Measurements from ENCODE around the gene ZNF205.
A peak's percentile ranks its signal among the peaks of the same experiment; 100 is the strongest.

Gene ZNF205

GRCh38 chr16:3150346-3151218 is 38.2 kb downstream of the ZNF205 start (continued):
- TF ChIP-seq, protein P1, sequence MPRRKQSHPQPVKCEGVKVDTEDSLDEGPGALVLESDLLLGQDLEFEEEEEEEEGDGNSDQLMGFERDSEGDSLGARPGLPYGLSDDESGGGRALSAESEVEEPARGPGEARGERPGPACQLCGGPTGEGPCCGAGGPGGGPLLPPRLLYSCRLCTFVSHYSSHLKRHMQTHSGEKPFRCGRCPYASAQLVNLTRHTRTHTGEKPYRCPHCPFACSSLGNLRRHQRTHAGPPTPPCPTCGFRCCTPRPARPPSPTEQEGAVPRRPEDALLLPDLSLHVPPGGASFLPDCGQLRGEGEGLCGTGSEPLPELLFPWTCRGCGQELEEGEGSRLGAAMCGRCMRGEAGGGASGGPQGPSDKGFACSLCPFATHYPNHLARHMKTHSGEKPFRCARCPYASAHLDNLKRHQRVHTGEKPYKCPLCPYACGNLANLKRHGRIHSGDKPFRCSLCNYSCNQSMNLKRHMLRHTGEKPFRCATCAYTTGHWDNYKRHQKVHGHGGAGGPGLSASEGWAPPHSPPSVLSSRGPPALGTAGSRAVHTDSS (tag by site-specific recombination; IDR thresholded peaks at IDR 0.05) = 0 out of 2 replicates have a peak, but pooled peaks have one; percentile 9
- no peak for TF ChIP-seq ZNF837 (tag by site-specific recombination; IDR thresholded peaks at IDR 0.05)
- peak; percentile 96 for TF ChIP-seq ZNF335 (tag by site-specific recombination; conservative IDR thresholded peaks at IDR 0.05)
- no peak for TF ChIP-seq ZNF48 (tag by site-specific recombination; IDR thresholded peaks at IDR 0.05)
- peak; percentile 60 for TF ChIP-seq ZIC2 (tag by site-specific recombination; IDR thresholded peaks at IDR 0.05)
- TF ChIP-seq ZNF449 (tag by site-specific recombination; IDR thresholded peaks at IDR 0.05) = peak; percentile 8; the same call in 1 of the 2 replicates
- no peak for TF ChIP-seq ZNF18 (tag by site-specific recombination; IDR thresholded peaks at IDR 0.05)
- peak; percentile 70 for TF ChIP-seq SP3 (tag by site-specific recombination; IDR thresholded peaks at IDR 0.05)
- peak; percentile 40; the same call in 1 of the 2 replicates for TF ChIP-seq ZXDB (tag by site-specific recombination; IDR thresholded peaks at IDR 0.05)
- TF ChIP-seq REPIN1 (tag by site-specific recombination; IDR thresholded peaks at IDR 0.05; ENCODE audit: low read depth) = no peak
- peak; percentile 76 for TF ChIP-seq ZNF501 (tag by site-specific recombination; IDR thresholded peaks at IDR 0.05)
- TF ChIP-seq, protein P2, sequence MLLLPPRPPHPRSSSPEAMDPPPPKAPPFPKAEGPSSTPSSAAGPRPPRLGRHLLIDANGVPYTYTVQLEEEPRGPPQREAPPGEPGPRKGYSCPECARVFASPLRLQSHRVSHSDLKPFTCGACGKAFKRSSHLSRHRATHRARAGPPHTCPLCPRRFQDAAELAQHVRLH (tag by site-specific recombination; IDR thresholded peaks at IDR 0.05) = peak; percentile 85
- peak; percentile 70; the same call in 1 of the 2 replicates for TF ChIP-seq TRIM28 (IDR thresholded peaks at IDR 0.05; ENCODE audit: borderline replicate concordance, low read length)
- TF ChIP-seq OVOL3 (tag by site-specific recombination; IDR thresholded peaks at IDR 0.05) = no peak
- TF ChIP-seq KLF1 (tag by site-specific recombination; IDR thresholded peaks at IDR 0.05) = peak; percentile 17; the same call in 1 of the 2 replicates
- no peak for TF ChIP-seq ZNF544 (tag by site-specific recombination; IDR thresholded peaks at IDR 0.05)
- peak; percentile 92 for TF ChIP-seq ZNF639 (tag by site-specific recombination; IDR thresholded peaks at IDR 0.05)
- TF ChIP-seq ZBTB26 (tag by site-specific recombination; optimal IDR thresholded peaks at IDR 0.05) = peak; percentile 34
- no peak; the same call in 1 of the 2 replicates for TF ChIP-seq ZNF146 (tag by site-specific recombination; IDR thresholded peaks at IDR 0.05)
- peak; percentile 89 for TF ChIP-seq ZNF600 (tag by site-specific recombination; IDR thresholded peaks at IDR 0.05)
- TF ChIP-seq ZNF670 (tag by site-specific recombination; IDR thresholded peaks at IDR 0.05; ENCODE audit: low read depth) = no peak
- TF ChIP-seq, protein P3, sequence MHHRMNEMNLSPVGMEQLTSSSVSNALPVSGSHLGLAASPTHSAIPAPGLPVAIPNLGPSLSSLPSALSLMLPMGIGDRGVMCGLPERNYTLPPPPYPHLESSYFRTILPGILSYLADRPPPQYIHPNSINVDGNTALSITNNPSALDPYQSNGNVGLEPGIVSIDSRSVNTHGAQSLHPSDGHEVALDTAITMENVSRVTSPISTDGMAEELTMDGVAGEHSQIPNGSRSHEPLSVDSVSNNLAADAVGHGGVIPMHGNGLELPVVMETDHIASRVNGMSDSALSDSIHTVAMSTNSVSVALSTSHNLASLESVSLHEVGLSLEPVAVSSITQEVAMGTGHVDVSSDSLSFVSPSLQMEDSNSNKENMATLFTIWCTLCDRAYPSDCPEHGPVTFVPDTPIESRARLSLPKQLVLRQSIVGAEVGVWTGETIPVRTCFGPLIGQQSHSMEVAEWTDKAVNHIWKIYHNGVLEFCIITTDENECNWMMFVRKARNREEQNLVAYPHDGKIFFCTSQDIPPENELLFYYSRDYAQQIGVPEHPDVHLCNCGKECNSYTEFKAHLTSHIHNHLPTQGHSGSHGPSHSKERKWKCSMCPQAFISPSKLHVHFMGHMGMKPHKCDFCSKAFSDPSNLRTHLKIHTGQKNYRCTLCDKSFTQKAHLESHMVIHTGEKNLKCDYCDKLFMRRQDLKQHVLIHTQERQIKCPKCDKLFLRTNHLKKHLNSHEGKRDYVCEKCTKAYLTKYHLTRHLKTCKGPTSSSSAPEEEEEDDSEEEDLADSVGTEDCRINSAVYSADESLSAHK (tag by site-specific recombination; IDR thresholded peaks at IDR 0.05) = no peak
- peak; percentile 93 for TF ChIP-seq ZBTB17 (tag by site-specific recombination; IDR thresholded peaks at IDR 0.05)
- 0 out of 2 replicates have a peak, but pooled peaks have one; percentile 5 for TF ChIP-seq ZNF596 (tag by site-specific recombination; IDR thresholded peaks at IDR 0.05)
- peak; percentile 85 for TF ChIP-seq ZNF629 (tag by site-specific recombination; IDR thresholded peaks at IDR 0.05)
- TF ChIP-seq ATF2 (tag by site-specific recombination; IDR thresholded peaks at IDR 0.05; ENCODE audit: low read depth) = no peak
- no peak; the same call in none of the 2 replicates for TF ChIP-seq SCRT2 (tag by site-specific recombination; IDR thresholded peaks at IDR 0.05)
- peak; percentile 98 for TF ChIP-seq ZEB2 (tag by site-specific recombination; IDR thresholded peaks at IDR 0.05)
